NCI-H2227 (cell line): ENCODE measurements around the gene HLX.

ENCODE experiments used
- DNase-seq: peaks from one replicate; lab custom pipeline; 2025; ENCODE audit not compliant: unreplicated experiment; lab: John Stamatoyannopoulos, UW

The HLX gene

GRCh38 chr1:220895412-220895946 lies 16.2 kb downstream of the HLX start:
- no peak for DNase-seq

- DNase-seq, result no peak
Observed at GRCh38 chr1:220896092-220896491, 16.8 kb downstream of the HLX start.

- DNase-seq, result no peak
Observed at GRCh38 chr1:220900842-220901241, 21.6 kb downstream of the HLX start.

- DNase-seq, result no peak
Observed at GRCh38 chr1:220901881-220902280, 22.6 kb downstream of the HLX start.

- no peak for DNase-seq
Observed at GRCh38 chr1:220902916-220903315, 23.7 kb downstream of the HLX start.

GRCh38 chr1:220904876-220905275 lies 25.6 kb downstream of the HLX start:
- no peak for DNase-seq

GRCh38 chr1:220905650-220906560 lies 26.7 kb downstream of the HLX start:
- no peak for DNase-seq

GRCh38 chr1:220906561-220907334 lies 27.5 kb downstream of the HLX start:
- no peak for DNase-seq

- DNase-seq, result no peak
Observed at GRCh38 chr1:220908757-220909156, 29.5 kb downstream of the HLX start.

- DNase-seq, result no peak
Observed at GRCh38 chr1:220910021-220910420, 30.8 kb downstream of the HLX start.

GRCh38 chr1:220914283-220915116 lies 35.3 kb downstream of the HLX start:
- DNase-seq, result no peak

GRCh38 chr1:220915117-220915440 lies 35.8 kb downstream of the HLX start:
- no peak for DNase-seq

- no peak for DNase-seq
Observed at GRCh38 chr1:220915954-220916353, 36.7 kb downstream of the HLX start.

GRCh38 chr1:220917101-220917500 lies 37.9 kb downstream of the HLX start:
- no peak for DNase-seq

GRCh38 chr1:220917535-220918209 lies 38.4 kb downstream of the HLX start:
- DNase-seq, result no peak

- no peak for DNase-seq
Observed at GRCh38 chr1:220918285-220918951, 39.2 kb downstream of the HLX start.

- DNase-seq, result no peak
Observed at GRCh38 chr1:220920967-220921366, 41.7 kb downstream of the HLX start.

GRCh38 chr1:220921498-220921897 lies 42.3 kb downstream of the HLX start:
- DNase-seq, result no peak

GRCh38 chr1:220921971-220922635 lies 42.9 kb downstream of the HLX start:
- DNase-seq, result no peak
